SU-DHL-6 (cell line): ENCODE data around the gene MAT1A.
"Not testable (repeated sequence)": the region's sequence is repeated elsewhere in the genome, so short reads cannot be mapped to it uniquely, and the experiment has no call there.

Experiments used
- H2AFZ ChIP-seq: fragments of 200-600 bp; sonication (generic); 2 replicates; pipeline ENCODE4 v1.6.1; 2014; ENCODE audit warnings: low read depth, mild to moderate bottlenecking, moderate library complexity, mixed read lengths, antibody characterized with exemption, low read length; ENCODE audit not compliant: severe bottlenecking
- H3F3A ChIP-seq: fragments of 200-600 bp; shearing (Covaris generic); 2 replicates; pipeline ENCODE4 v1.6.0; 2016; ENCODE audit warnings: antibody characterized with exemption, mild to moderate bottlenecking; ENCODE audit not compliant: insufficient read depth
- H3K27ac ChIP-seq: fragments of 200-600 bp; sonication (generic); 2 replicates; pipeline ENCODE4 v1.5.1; 2016; ENCODE audit warnings: low read depth, mild to moderate bottlenecking, low read length, moderate library complexity, mixed read lengths
- H3K27me3 ChIP-seq: fragments of 200-600 bp; sonication (generic), shearing (Covaris generic); 2 replicates; pipeline ENCODE4 v1.6.0; 2014; ENCODE audit warnings: mild to moderate bottlenecking, low read length
- H3K36me3 ChIP-seq: fragments of 200-600 bp; sonication (generic); 2 replicates; pipeline ENCODE4 v1.6.1; 2014; ENCODE audit warnings: mild to moderate bottlenecking, low read length, mixed read lengths
- H3K4me2 ChIP-seq: fragments of 300-600, 200-600 bp; shearing (Covaris generic), sonication (generic); 2 replicates; pipeline ENCODE4 v1.6.0; 2014; ENCODE audit warnings: low read length, low read depth, mild to moderate bottlenecking; ENCODE audit not compliant: poor library complexity, severe bottlenecking
- H3K4me3 ChIP-seq: fragments of 200-600 bp; sonication (generic); 2 replicates; pipeline ENCODE4 v1.5.1; 2014; ENCODE audit warnings: antibody characterized with exemption, low read length, mild to moderate bottlenecking, mixed read lengths; ENCODE audit not compliant: insufficient read depth, poor library complexity, severe bottlenecking
- H3K79me2 ChIP-seq: fragments of 200-600 bp; sonication (generic); 2 replicates; pipeline ENCODE4 v1.6.1; 2014; ENCODE audit warnings: mild to moderate bottlenecking, low read length, moderate library complexity; ENCODE audit not compliant: insufficient read depth
- H3K9ac ChIP-seq: fragments of 200-600 bp; sonication (generic); 2 replicates; pipeline ENCODE4 v1.7.0; 2014; ENCODE audit warnings: mild to moderate bottlenecking, low read length
- H3K9me2 ChIP-seq: fragments of 200-600 bp; sonication (generic); replicated peaks from 2 replicates; pipeline ENCODE4 v1.6.1; 2014; ENCODE audit warnings: low read length; ENCODE audit not compliant: insufficient read depth
- H3K9me3 ChIP-seq: fragments of 200-600 bp; sonication (generic); 2 replicates; pipeline ENCODE4 v1.6.1; 2014; ENCODE audit warnings: low read length, mixed read lengths; ENCODE audit not compliant: insufficient read depth
- H4K20me1 ChIP-seq: fragments of 200-600 bp; sonication (generic); 2 replicates; pipeline ENCODE4 v1.6.1; 2014; ENCODE audit warnings: low read depth, mild to moderate bottlenecking, antibody characterized with exemption, low read length, moderate library complexity, mixed read lengths
- CTCF ChIP-seq: fragments of 200-600 bp; sonication (generic); IDR thresholded peaks from one replicate; pipeline ENCODE4 v1.5.1; 2017; ENCODE audit warnings: antibody characterized with exemption, mild to moderate bottlenecking, low read length, moderate library complexity; ENCODE audit not compliant: insufficient read depth, poor library complexity, severe bottlenecking
- EZH2phosphoT487 ChIP-seq: fragments of 200-600 bp; sonication (generic), shearing (Covaris generic); conservative IDR thresholded peaks from 2 replicates; pipeline ENCODE4 v1.6.1; 2018; ENCODE audit warnings: mild to moderate bottlenecking, antibody characterized with exemption, low read length, moderate library complexity, mixed read lengths

The MAT1A gene

GRCh38 chr10:80253963-80254271, 35.5 kb downstream of the MAT1A start:
- H3K79me2 ChIP-seq, H3F3A ChIP-seq, H3K4me3 ChIP-seq, H2AFZ ChIP-seq, H3K9ac ChIP-seq, H4K20me1 ChIP-seq, H3K4me2 ChIP-seq, H3K36me3 ChIP-seq, H3K9me3 ChIP-seq, H3K27me3 ChIP-seq, H3K27ac ChIP-seq, H3K9me2 ChIP-seq: not testable (repeated sequence)

- Histone ChIP-seq H3K36me3 (no peaks in the 10 kb centered on the region), H2AFZ (no peak overlapping the region), H3K9me2 (no peaks in the 10 kb centered on the region), H3K27me3 (no peaks in the 10 kb centered on the region), H3F3A (no peaks in the 10 kb centered on the region), H4K20me1 (no peaks in the 10 kb centered on the region), H3K4me3 (no peak overlapping the region), H3K9ac (no peak overlapping the region), H3K4me2 (no peak overlapping the region), H3K79me2 (no peaks in the 10 kb centered on the region), H3K9me3 (no peaks in the 10 kb centered on the region), H3K27ac (no peak overlapping the region)
- TF ChIP-seq CTCF (no peak), EZH2phosphoT487 (no peak)
Measured at GRCh38 chr10:80253266-80253962, 36.0 kb downstream of the MAT1A start.

- Histone ChIP-seq H4K20me1 (no peaks in the 10 kb centered on the region), H3K79me2 (no peaks in the 10 kb centered on the region), H3K9me3 (no peaks in the 10 kb centered on the region), H3K27me3 (no peaks in the 10 kb centered on the region), H3F3A (no peaks in the 10 kb centered on the region), H3K9ac (no peak overlapping the region), H3K27ac (no peak overlapping the region), H3K9me2 (no peaks in the 10 kb centered on the region), H3K4me3 (no peak overlapping the region), H3K36me3 (no peaks in the 10 kb centered on the region), H3K4me2 (no peak overlapping the region), H2AFZ (no peak overlapping the region)
- TF ChIP-seq CTCF (no peak), EZH2phosphoT487 (no peak)
Measured at GRCh38 chr10:80252296-80252887, 37.1 kb downstream of the MAT1A start.

GRCh38 chr10:80251703-80252280, 37.7 kb downstream of the MAT1A start:
- not testable (repeated sequence) for H3K79me2 ChIP-seq, H3F3A ChIP-seq

GRCh38 chr10:80250399-80250798, 39.1 kb downstream of the MAT1A start:
- not testable (repeated sequence) for H3K4me2 ChIP-seq, H4K20me1 ChIP-seq, H3K36me3 ChIP-seq, H3K27ac ChIP-seq, H3K27me3 ChIP-seq, H3K9me3 ChIP-seq, H3K4me3 ChIP-seq, H2AFZ ChIP-seq, H3K9ac ChIP-seq, H3F3A ChIP-seq, H3K9me2 ChIP-seq, H3K79me2 ChIP-seq

More at GRCh38 chr10:80251703-80252280, 37.7 kb downstream of the MAT1A start:
- H3K4me3 ChIP-seq, H2AFZ ChIP-seq, H3K9me3 ChIP-seq, H3K27me3 ChIP-seq, H4K20me1 ChIP-seq, H3K9me2 ChIP-seq, H3K36me3 ChIP-seq, H3K27ac ChIP-seq, H3K9ac ChIP-seq, H3K4me2 ChIP-seq: not testable (repeated sequence)

GRCh38 chr10:80249906-80250305, 39.6 kb downstream of the MAT1A start:
- not testable (repeated sequence) for H4K20me1 ChIP-seq, H3K27ac ChIP-seq, H3K4me3 ChIP-seq, H3K36me3 ChIP-seq, H3K27me3 ChIP-seq, H3K9me2 ChIP-seq, H3K9ac ChIP-seq, H2AFZ ChIP-seq, H3K9me3 ChIP-seq, H3K79me2 ChIP-seq, H3K4me2 ChIP-seq, H3F3A ChIP-seq
